ENCODE results near the gene NEK8. TPM values are rescaled to one million over a fixed set of nuclear protein-coding genes. Genes with fewer than 3 reads are reported as not detected.

The NEK8 gene
- total and polyA plus RNA-seq, 8 donors = 2.8 to 17.8 (median 3.4) TPM; not detected in 1

DNA sequence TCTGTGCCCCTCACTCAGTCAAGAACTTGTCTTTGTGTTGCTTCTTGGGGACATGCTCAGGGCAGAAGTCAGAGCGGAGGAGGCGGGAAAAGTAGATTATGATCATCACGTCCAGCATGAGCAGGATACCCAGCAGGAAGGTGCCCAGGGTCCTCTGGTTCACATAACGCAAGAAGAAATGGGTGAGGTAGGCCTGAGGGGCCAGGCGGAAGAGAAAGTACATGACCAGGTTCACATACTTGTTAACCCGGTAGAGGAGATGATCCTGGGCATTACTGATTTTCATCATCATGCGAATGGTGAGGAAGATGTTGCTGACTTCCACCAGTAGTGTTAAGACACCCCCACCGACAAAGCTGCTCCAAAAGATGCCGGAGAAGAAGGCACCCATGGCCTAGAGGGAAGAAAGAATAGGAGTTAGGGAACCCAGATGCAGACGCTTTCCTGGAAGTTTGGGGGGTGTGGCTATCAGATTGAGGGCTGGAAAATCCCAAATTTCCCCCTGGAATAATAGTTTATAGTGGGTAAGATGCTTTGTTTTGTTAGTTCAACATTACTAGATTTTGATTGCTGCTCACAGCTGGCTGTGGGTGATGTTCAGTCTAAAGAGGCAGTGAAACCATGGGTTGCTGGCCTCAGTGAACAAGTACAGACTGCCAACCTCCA is 4.0 kb upstream of the NEK8 start:
- peaks cover 48 to 87% (median 83%) of the 10 kb centered on the region in 4 donors for H3K4me1 ChIP-seq
- H3K27me3 ChIP-seq = no peaks in the 10 kb centered on the region
- WGBS, 5 donors = 69 to 76% (median 73%) methylated on average over 10 of the region's 10 CpGs
- H3K27ac ChIP-seq = peak overlapping the region; percentile 31 to 99 (median 99)
- H3K9me3 ChIP-seq = no peaks in the 10 kb centered on the region
- H3K36me3 ChIP-seq = peaks cover 32 to 45% (median 44%) of the 10 kb centered on the region in 4 donors
- no peak for TF ChIP-seq POLR2AphosphoS5 (IDR thresholded peaks at IDR 0.05)
- H3K4me3 ChIP-seq = peak overlapping the region in 2 of 4 donors; percentile 76 to 88
- DNase-seq = no peak
- intact Hi-C loops (cut with DNase I; ENCODE audit: low total_unique reads) = no loop called here

DNA sequence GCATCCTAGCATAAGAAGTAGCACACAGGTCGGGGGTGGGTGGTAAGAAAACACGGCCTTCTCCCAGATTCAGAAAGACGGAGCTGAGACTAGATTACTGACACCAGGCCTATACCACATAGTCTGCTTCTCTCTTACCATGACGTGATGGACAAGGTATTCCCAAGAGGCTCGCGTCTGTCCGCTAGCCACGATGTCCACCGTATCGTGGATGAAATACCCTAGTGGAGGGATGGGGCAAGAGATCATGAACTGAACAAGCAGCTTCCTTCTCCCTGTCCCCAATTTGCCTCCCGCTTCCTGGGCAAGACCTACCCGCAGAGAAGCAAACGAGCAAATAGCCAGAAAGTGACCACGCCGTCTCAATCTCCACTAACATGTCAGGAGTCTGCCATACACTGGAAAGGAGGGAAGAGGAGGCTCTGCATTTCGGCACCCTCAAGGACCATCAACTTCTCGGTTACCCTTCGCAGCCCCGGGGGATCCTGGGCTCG is 3.4 kb upstream of the NEK8 start:
- no peak for DNase-seq
- H3K9me3 ChIP-seq = no peaks in the 10 kb centered on the region
- no peaks in the 10 kb centered on the region for H3K27me3 ChIP-seq
- peak overlapping the region; percentile 91 to 99 (median 99) for H3K27ac ChIP-seq
- TF ChIP-seq EP300 (IDR thresholded peaks at IDR 0.05) (no peak), POLR2AphosphoS5 (IDR thresholded peaks at IDR 0.05) (peak in 1 of 3 donors; percentile 67), POLR2A (IDR thresholded peaks at IDR 0.05) (no peak)
- TF ChIP-seq, protein P1, sequence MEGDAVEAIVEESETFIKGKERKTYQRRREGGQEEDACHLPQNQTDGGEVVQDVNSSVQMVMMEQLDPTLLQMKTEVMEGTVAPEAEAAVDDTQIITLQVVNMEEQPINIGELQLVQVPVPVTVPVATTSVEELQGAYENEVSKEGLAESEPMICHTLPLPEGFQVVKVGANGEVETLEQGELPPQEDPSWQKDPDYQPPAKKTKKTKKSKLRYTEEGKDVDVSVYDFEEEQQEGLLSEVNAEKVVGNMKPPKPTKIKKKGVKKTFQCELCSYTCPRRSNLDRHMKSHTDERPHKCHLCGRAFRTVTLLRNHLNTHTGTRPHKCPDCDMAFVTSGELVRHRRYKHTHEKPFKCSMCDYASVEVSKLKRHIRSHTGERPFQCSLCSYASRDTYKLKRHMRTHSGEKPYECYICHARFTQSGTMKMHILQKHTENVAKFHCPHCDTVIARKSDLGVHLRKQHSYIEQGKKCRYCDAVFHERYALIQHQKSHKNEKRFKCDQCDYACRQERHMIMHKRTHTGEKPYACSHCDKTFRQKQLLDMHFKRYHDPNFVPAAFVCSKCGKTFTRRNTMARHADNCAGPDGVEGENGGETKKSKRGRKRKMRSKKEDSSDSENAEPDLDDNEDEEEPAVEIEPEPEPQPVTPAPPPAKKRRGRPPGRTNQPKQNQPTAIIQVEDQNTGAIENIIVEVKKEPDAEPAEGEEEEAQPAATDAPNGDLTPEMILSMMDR (IDR thresholded peaks at IDR 0.05) = peak in 1 of 7 experiments; percentile 4
- 17 to 22% (median 22%) methylated on average over 20 of the region's 20 CpGs for WGBS, 5 donors
- intact Hi-C loops (cut with DNase I; ENCODE audit: low total_unique reads) = no loop called here
- peaks cover 32 to 45% (median 44%) of the 10 kb centered on the region in 4 donors for H3K36me3 ChIP-seq
- peak overlapping the region; percentile 74 to 88 (median 79) for H3K4me3 ChIP-seq
- H3K4me1 ChIP-seq = peaks cover 48 to 88% (median 86%) of the 10 kb centered on the region in 4 donors

DNA sequence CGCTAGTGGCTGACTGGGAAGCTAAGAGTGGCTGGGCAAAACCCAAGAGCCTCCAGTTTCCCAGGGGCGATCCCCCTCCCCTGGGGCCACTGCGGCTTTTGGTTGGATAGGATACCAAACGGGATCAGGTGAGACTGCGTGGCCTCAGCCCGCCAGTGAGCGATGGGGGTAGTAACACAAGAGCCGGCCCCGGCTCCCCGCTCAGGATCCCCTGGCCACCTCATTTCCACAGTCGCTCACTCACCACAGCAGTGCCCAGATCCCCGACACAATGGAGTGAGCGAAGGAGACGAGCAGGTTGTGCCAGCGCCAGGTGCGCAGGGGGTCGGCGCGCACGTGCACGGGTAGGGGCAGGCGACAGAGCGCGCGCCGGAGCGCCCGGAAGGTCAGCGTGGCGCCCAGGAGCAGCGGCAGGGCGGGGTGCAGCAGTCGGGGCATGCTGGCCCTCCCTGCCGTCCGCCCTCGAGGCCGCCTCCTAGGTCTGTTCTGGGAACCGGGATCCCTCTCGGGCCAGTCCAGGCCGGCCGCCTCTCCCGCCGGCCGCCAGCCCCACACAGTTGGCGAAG is 2.8 kb upstream of the NEK8 start:
- peak in 1 of 2 donors; percentile 73 for DNase-seq
- WGBS, 5 donors = 0 to 2% (median 2%) methylated on average over 8 to 45 of the region's 45 CpGs

DNA sequence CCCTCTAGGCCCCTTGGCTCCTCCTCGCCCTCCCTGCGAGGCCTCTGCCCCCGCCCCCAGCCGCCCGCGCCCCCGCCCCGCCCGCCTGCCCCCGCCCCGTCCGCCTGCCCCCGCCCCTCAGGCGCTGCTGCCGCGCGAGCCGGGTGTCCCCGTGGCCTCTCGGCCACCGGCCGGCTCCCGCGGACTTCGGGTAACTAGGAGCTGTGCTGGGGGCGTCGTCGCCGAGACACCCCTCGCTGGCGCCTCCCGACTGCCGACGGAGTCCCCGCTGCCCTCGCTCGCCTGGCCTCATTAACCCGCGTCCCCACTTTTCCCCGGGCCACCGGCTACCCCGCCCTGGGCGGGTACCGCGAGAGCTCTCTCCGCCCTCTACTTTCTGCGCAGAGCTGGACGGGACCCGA is 2.4 kb upstream of the NEK8 start, which contains the start of gene TLCD1:
TLCD1 (minus strand) TSS at position 8 of the 401 bp plus-strand sequence. CDS start 136 bp downstream, outside the sequence.
- peak within 1 kb of the TSS; percentile 91 to 99 (median 99) for H3K27ac ChIP-seq
- H3K9me3 ChIP-seq = no peaks in the 10 kb centered on the region
- TF ChIP-seq, protein P1 (IDR thresholded peaks at IDR 0.05) = no peak
- no peak for TF ChIP-seq POLR2AphosphoS5 (IDR thresholded peaks at IDR 0.05)
- TF ChIP-seq POLR2A (IDR thresholded peaks at IDR 0.05) = no peak
- no peak for TF ChIP-seq EP300 (IDR thresholded peaks at IDR 0.05)
- DNase-seq = peak; percentile 69 to 91
- peaks cover 26 to 39% (median 38%) of the 10 kb centered on the region in 4 donors for H3K36me3 ChIP-seq
- H3K27me3 ChIP-seq = no peaks in the 10 kb centered on the region
- WGBS, 5 donors = 0 to 1% (median 0%) methylated on average over 24 to 49 of the region's 49 CpGs
- intact Hi-C loops (cut with DNase I; ENCODE audit: low total_unique reads) = no loop called here
- H3K4me3 ChIP-seq = peak within 1 kb of the TSS; percentile 74 to 88 (median 79)
- H3K4me1 ChIP-seq = peaks cover 39 to 78% (median 75%) of the 10 kb centered on the region in 4 donors

More for the DNA sequence above, 2.8 kb upstream of the NEK8 start:
- H3K36me3 ChIP-seq = peaks cover 31 to 44% (median 43%) of the 10 kb centered on the region in 4 donors
- peaks cover 43 to 83% (median 80%) of the 10 kb centered on the region in 4 donors for H3K4me1 ChIP-seq
- peak overlapping the region; percentile 74 to 88 (median 79) for H3K4me3 ChIP-seq
- peak in 2 of 3 donors; percentile 6 to 83 for TF ChIP-seq POLR2AphosphoS5 (IDR thresholded peaks at IDR 0.05)
- TF ChIP-seq, protein P1 (IDR thresholded peaks at IDR 0.05) = no peak
- peak overlapping the region; percentile 91 to 99 (median 99) for H3K27ac ChIP-seq
- H3K27me3 ChIP-seq = no peaks in the 10 kb centered on the region
- H3K9me3 ChIP-seq = no peaks in the 10 kb centered on the region
- intact Hi-C loops (cut with DNase I; ENCODE audit: low total_unique reads) = no loop called here
